SK-N-DZ (cell line): ENCODE data around the gene ZNF532.
"Not testable (repeated sequence)": the region's sequence is repeated elsewhere in the genome, so short reads cannot be mapped to it uniquely, and the experiment has no call there.

Experiments used
- DNase-seq: peaks from one replicate; pipeline ENCODE4 v3.0.0-alpha.2; 2015; ENCODE audit warnings: low spot score

ZNF532 gene

GRCh38 chr18:58847383-58848071 is 17.1 kb upstream of the ZNF532 start:
- no peak for DNase-seq

- no peak for DNase-seq
Observed at GRCh38 chr18:58848685-58849084, 16.0 kb upstream of the ZNF532 start.

GRCh38 chr18:58850786-58851469 is 13.7 kb upstream of the ZNF532 start:
- no peak for DNase-seq

GRCh38 chr18:58851856-58852255 is 12.8 kb upstream of the ZNF532 start:
- DNase-seq: no peak

GRCh38 chr18:58852629-58853028 is 12.0 kb upstream of the ZNF532 start:
- DNase-seq: no peak

- no peak for DNase-seq
Observed at GRCh38 chr18:58853561-58853960, 11.1 kb upstream of the ZNF532 start.

- not testable (repeated sequence) for DNase-seq
Observed at GRCh38 chr18:58855521-58855920, 9.2 kb upstream of the ZNF532 start.

GRCh38 chr18:58856881-58857280 is 7.8 kb upstream of the ZNF532 start:
- DNase-seq: no peak

- no peak for DNase-seq
Observed at GRCh38 chr18:58858591-58859468, 5.8 kb upstream of the ZNF532 start.

GRCh38 chr18:58859907-58860306 is 4.8 kb upstream of the ZNF532 start:
- no peak for DNase-seq

GRCh38 chr18:58860747-58861231 is 3.9 kb upstream of the ZNF532 start:
- DNase-seq: no peak

- DNase-seq: no peak
Observed at GRCh38 chr18:58861353-58861752, 3.3 kb upstream of the ZNF532 start.

- no peak for DNase-seq
Observed at GRCh38 chr18:58861861-58862301, 2.8 kb upstream of the ZNF532 start.

- DNase-seq: peak; percentile 13
Observed at GRCh38 chr18:58862356-58862755, 2.3 kb upstream of the ZNF532 start.

GRCh38 chr18:58862851-58863538 is 1.7 kb upstream of the ZNF532 start:
- peak; percentile 38 for DNase-seq

GRCh38 chr18:58863539-58864145 is 1.0 kb upstream of the ZNF532 start:
- DNase-seq: peak; percentile 16

GRCh38 chr18:58865033-58865590 is 435 bp downstream of the ZNF532 start:
- no peak for DNase-seq

GRCh38 chr18:58865701-58866065 is 1.0 kb downstream of the ZNF532 start:
- no peak for DNase-seq

- DNase-seq: no peak
Observed at GRCh38 chr18:58866066-58866772, 1.5 kb downstream of the ZNF532 start.

- DNase-seq: no peak
Observed at GRCh38 chr18:58866773-58867150, 2.1 kb downstream of the ZNF532 start.
